ENCODE results near the gene COL12A1. TPM values are rescaled to one million over a fixed set of nuclear protein-coding genes. Genes with fewer than 3 reads are reported as not detected.

The COL12A1 gene
- total RNA-seq, 1 donor from 2014 or later: 17.5 TPM

DNA sequence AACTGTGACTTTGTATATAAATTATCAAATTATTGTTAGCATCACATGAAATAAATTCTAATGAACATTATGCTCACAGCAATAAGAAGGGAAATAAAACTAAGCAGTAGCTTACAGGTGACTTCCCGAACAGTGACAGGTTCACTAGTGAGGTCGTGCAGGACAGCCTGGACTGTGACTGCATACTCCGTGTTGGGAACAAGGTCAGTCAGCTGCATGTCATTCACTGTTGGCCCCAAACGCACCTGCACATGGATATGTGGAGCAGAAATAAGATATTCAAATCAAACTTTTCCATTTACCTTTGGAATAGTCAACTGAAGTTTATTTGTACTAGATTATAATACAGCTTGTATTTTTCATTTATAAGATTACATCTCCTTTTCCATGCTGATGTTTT lies 60.6 kb downstream of the COL12A1 start:
- TF ChIP-seq, protein P1, sequence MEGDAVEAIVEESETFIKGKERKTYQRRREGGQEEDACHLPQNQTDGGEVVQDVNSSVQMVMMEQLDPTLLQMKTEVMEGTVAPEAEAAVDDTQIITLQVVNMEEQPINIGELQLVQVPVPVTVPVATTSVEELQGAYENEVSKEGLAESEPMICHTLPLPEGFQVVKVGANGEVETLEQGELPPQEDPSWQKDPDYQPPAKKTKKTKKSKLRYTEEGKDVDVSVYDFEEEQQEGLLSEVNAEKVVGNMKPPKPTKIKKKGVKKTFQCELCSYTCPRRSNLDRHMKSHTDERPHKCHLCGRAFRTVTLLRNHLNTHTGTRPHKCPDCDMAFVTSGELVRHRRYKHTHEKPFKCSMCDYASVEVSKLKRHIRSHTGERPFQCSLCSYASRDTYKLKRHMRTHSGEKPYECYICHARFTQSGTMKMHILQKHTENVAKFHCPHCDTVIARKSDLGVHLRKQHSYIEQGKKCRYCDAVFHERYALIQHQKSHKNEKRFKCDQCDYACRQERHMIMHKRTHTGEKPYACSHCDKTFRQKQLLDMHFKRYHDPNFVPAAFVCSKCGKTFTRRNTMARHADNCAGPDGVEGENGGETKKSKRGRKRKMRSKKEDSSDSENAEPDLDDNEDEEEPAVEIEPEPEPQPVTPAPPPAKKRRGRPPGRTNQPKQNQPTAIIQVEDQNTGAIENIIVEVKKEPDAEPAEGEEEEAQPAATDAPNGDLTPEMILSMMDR (conservative IDR thresholded peaks at IDR 0.05; ENCODE audit: low read depth, low read length): no peak
- DNase-seq (ENCODE audit: low read depth): no peak
- H3K4me3 ChIP-seq (ENCODE audit: low read depth, low read length): no peak overlapping the region

DNA sequence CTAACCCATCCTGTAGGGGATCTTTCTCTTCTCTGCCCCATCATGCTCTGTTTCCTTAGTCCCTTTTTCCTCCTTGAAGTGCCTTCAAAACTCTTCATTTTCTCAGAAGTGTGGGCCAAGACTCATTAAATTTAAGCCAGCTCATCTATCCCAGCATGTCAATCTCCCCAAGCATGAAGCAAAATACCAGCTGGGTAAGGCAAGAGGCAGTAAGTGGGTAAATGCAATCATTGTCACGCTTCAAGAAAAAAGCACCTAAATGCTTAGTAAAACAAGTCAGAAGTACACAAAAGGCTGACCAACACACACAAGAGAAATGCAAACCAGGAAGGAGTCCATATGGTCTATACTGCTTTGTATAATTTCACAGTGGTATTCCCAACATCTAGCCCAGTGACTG lies 61.5 kb downstream of the COL12A1 start:
- TF ChIP-seq, protein P1 (conservative IDR thresholded peaks at IDR 0.05; ENCODE audit: low read depth, low read length): no peak
- H3K4me3 ChIP-seq (ENCODE audit: low read depth, low read length): no peak overlapping the region
- DNase-seq (ENCODE audit: low read depth): peak; percentile 68

DNA sequence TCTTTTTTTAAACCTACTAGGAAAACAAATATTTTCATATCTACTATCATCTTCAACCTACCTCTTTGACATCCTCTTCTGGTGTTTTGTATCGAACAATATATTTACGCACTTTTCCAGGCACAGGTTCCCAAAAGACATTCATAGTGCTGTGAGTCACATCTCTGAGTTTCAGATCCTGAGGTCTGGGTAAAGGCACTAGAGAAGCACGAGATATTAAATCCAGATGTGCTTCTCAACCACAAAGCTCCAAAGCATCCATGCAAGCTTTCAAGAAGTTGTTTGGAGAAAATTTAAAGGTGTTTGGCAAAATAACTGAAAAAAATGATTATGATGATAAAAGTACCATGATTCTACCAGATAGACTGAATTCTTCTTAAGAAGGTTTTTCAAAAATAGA lies 62.7 kb downstream of the COL12A1 start:
- no peak for DNase-seq (ENCODE audit: low read depth)
- TF ChIP-seq, protein P1 (conservative IDR thresholded peaks at IDR 0.05; ENCODE audit: low read depth, low read length): no peak
- no peak overlapping the region for H3K4me3 ChIP-seq (ENCODE audit: low read depth, low read length)

DNA sequence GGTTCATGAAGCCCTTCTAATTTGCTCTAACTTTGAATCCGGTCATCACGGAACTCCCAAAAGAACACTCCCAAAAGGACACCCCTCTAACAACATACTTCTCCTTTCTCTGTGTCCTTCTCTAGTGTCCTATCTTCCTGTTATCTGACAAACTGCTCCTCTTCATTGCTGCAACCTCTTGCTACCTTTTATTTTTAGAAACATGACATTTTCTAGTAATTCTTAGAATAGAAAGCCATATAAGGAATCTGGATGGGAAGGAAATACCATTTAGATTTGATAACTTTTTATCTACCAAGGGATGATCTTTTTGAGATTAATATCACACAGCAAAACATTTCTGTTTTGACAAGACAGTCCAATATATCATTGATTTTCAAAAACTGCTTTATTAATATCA lies 63.1 kb downstream of the COL12A1 start:
- TF ChIP-seq, protein P1 (conservative IDR thresholded peaks at IDR 0.05; ENCODE audit: low read depth, low read length): no peak
- DNase-seq (ENCODE audit: low read depth): no peak
- no peak overlapping the region for H3K4me3 ChIP-seq (ENCODE audit: low read depth, low read length)

DNA sequence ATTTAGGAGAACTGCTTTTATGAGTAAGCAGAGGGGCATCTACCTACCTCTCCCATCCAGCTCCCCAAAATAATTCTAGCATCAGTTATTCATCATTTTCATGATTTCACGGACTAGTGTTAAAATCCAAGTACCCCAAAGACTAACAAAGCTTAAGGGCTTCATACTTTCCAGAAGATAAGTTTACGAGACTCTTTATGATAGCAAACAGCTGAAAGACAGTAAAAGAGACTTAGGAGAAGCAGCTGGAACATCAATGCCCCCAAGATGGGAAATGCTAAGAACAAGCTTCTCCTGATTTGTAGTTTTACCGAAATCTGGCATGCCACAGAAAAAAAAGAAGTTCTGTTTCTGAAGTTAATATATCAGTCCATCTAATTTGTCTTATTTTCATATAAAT lies 70.0 kb downstream of the COL12A1 start:
- no peak overlapping the region for H3K4me3 ChIP-seq (ENCODE audit: low read depth, low read length)
- DNase-seq (ENCODE audit: low read depth): no peak
- TF ChIP-seq, protein P1 (conservative IDR thresholded peaks at IDR 0.05; ENCODE audit: low read depth, low read length): no peak

DNA sequence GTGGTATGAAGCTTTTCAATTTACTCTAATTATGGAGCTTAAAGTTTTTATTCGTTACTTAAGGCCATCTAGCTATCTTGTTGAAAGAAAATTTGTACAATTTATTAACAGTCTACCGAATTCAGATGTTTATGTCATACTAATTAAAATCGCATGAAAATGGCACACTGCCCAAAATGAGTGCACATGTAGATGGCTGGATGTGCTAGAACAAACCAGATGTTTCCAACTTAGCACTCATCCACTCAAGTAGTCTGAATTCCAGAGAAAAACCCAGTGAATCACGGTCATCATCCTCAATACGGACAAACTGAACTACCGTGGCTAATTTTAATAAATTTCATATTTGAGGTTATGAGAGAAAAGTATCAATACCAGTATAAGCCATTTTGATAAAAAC lies 70.4 kb downstream of the COL12A1 start:
- TF ChIP-seq, protein P1 (conservative IDR thresholded peaks at IDR 0.05; ENCODE audit: low read depth, low read length): no peak
- no peak for DNase-seq (ENCODE audit: low read depth)
- no peak overlapping the region for H3K4me3 ChIP-seq (ENCODE audit: low read depth, low read length)

DNA sequence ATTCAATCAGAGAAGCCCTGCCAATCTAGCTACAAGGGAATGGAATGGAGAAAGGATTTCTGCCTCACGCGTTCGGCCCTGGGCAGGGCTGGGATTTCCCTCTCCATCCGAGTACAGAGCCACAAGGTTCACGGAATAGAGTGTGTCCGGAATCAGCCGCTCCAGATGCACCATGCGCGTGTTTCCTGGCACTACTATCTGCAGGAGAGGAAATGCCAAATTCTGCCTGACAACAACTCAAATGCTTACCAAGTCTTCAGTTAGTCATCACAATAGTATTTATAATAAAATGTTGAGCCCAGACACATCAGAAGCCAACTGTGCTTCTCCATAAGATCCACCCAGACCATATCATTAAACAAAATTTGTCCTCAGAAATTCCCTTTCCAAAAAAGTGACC lies 75.1 kb downstream of the COL12A1 start:
- H3K4me3 ChIP-seq (ENCODE audit: low read depth, low read length): no peak overlapping the region
- no peak for DNase-seq (ENCODE audit: low read depth)
- TF ChIP-seq, protein P1 (conservative IDR thresholded peaks at IDR 0.05; ENCODE audit: low read depth, low read length): no peak
